ENCODE results near the gene ELFN1. TPM values are rescaled to one million over a fixed set of nuclear protein-coding genes. Genes with fewer than 3 reads are reported as not detected.

Gene ELFN1
- total and polyA plus RNA-seq, 10 of the 15 experiments (the other 5 are each of a cell fraction or from before 2014, with no cell fraction given), result 0.04 TPM; not detected in 9

DNA sequence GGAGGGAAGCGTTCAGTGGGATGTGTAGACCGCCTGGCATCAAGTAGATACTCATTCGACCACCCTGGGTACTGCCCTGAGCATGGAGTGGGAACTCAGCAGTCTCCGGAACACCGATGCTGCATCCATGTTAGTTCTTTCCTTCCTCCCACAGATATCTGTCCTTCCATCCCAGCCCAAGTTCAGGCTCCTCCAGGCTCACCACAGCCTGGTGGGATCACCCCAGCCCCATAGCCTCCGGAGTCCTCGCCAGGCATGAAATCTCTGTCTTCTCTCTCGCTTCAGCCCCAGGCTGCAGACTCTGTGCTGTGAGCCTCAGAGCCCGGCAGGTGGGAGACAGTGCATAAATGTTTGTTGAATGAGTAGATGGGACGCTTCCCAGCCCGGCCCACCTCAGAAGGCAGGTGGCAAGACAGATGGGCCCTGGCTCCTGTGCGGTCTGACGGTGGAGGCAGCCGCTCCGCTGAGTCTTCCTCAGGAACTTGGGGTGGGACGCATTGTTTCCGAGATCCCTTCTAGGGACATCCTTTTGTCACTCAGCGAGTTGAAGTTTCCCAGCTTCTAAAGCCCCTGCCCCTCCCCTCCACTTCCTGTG lies 42.9 kb downstream of the ELFN1 start:
- in situ Hi-C loops (cut with MboI) (no loop called here), intact Hi-C loops (cut with micrococcal nuclease; ENCODE audit: unreplicated experiment) (no loop called here)
- no TSS peak for BruUV-seq (replicated peaks)
- 46% methylated on average over 18 of the region's 18 CpGs for WGBS (ENCODE audit: insufficient coverage, insufficient replicate concordance, low lambda C conversion rate, missing lambda C conversion rate)
- SMC1A ChIA-PET (ENCODE audit: uncharacterized antibody, unreplicated experiment), result no interaction called here
- no peak for ATAC-seq
- Histone ChIP-seq H3K9me3 (replicated peaks; ENCODE audit: control insufficient read depth, insufficient read depth, low read length) (peaks cover 3% of the 10 kb centered on the region; the same call in 2 of the 3 replicates), H3K9ac (ENCODE audit: control insufficient read depth, insufficient read depth, low read length) (no peak overlapping the region), H3K4me3 (no peak overlapping the region), H3K27me3 (replicated peaks in 1 of 2; ENCODE audit: control insufficient read depth in 2 of 2, insufficient read depth in 2 of 2, low read length in 1 of 2) (no peaks in the 10 kb centered on the region), H3K27ac (ENCODE audit: control insufficient read depth, insufficient read depth) (no peak overlapping the region), H4K20me1 (ENCODE audit: control insufficient read depth, insufficient read depth) (no peaks in the 10 kb centered on the region), H3K4me2 (ENCODE audit: control insufficient read depth, insufficient read depth) (no peak overlapping the region), H2AFZ (ENCODE audit: control insufficient read depth, low read depth, low read length) (no peak overlapping the region), H3K36me3 (ENCODE audit: control insufficient read depth in 2 of 2, insufficient read depth in 2 of 2, low read length in 1 of 2) (no peaks in the 10 kb centered on the region), H3K4me1 (ENCODE audit: control insufficient read depth, insufficient read depth, low read length) (no peaks in the 10 kb centered on the region), H3K79me2 (ENCODE audit: control insufficient read depth, insufficient read depth, low read length) (no peaks in the 10 kb centered on the region)
- no peak for DNase-seq (ENCODE audit: low read depth, low spot score)
- FAIRE-seq, result no peak
- POLR2A ChIA-PET, result no interaction called here
- CTCF ChIA-PET, result no interaction called here
- RAD21 ChIA-PET (ENCODE audit: unreplicated experiment), result no interaction called here
- TF ChIP-seq, protein P1, sequence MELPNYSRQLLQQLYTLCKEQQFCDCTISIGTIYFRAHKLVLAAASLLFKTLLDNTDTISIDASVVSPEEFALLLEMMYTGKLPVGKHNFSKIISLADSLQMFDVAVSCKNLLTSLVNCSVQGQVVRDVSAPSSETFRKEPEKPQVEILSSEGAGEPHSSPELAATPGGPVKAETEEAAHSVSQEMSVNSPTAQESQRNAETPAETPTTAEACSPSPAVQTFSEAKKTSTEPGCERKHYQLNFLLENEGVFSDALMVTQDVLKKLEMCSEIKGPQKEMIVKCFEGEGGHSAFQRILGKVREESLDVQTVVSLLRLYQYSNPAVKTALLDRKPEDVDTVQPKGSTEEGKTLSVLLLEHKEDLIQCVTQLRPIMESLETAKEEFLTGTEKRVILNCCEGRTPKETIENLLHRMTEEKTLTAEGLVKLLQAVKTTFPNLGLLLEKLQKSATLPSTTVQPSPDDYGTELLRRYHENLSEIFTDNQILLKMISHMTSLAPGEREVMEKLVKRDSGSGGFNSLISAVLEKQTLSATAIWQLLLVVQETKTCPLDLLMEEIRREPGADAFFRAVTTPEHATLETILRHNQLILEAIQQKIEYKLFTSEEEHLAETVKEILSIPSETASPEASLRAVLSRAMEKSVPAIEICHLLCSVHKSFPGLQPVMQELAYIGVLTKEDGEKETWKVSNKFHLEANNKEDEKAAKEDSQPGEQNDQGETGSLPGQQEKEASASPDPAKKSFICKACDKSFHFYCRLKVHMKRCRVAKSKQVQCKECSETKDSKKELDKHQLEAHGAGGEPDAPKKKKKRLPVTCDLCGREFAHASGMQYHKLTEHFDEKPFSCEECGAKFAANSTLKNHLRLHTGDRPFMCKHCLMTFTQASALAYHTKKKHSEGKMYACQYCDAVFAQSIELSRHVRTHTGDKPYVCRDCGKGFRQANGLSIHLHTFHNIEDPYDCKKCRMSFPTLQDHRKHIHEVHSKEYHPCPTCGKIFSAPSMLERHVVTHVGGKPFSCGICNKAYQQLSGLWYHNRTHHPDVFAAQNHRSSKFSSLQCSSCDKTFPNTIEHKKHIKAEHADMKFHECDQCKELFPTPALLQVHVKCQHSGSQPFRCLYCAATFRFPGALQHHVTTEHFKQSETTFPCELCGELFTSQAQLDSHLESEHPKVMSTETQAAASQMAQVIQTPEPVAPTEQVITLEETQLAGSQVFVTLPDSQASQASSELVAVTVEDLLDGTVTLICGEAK (IDR thresholded peaks at IDR 0.05; ENCODE audit: borderline replicate concordance), result no peak
- TF ChIP-seq, protein P2, sequence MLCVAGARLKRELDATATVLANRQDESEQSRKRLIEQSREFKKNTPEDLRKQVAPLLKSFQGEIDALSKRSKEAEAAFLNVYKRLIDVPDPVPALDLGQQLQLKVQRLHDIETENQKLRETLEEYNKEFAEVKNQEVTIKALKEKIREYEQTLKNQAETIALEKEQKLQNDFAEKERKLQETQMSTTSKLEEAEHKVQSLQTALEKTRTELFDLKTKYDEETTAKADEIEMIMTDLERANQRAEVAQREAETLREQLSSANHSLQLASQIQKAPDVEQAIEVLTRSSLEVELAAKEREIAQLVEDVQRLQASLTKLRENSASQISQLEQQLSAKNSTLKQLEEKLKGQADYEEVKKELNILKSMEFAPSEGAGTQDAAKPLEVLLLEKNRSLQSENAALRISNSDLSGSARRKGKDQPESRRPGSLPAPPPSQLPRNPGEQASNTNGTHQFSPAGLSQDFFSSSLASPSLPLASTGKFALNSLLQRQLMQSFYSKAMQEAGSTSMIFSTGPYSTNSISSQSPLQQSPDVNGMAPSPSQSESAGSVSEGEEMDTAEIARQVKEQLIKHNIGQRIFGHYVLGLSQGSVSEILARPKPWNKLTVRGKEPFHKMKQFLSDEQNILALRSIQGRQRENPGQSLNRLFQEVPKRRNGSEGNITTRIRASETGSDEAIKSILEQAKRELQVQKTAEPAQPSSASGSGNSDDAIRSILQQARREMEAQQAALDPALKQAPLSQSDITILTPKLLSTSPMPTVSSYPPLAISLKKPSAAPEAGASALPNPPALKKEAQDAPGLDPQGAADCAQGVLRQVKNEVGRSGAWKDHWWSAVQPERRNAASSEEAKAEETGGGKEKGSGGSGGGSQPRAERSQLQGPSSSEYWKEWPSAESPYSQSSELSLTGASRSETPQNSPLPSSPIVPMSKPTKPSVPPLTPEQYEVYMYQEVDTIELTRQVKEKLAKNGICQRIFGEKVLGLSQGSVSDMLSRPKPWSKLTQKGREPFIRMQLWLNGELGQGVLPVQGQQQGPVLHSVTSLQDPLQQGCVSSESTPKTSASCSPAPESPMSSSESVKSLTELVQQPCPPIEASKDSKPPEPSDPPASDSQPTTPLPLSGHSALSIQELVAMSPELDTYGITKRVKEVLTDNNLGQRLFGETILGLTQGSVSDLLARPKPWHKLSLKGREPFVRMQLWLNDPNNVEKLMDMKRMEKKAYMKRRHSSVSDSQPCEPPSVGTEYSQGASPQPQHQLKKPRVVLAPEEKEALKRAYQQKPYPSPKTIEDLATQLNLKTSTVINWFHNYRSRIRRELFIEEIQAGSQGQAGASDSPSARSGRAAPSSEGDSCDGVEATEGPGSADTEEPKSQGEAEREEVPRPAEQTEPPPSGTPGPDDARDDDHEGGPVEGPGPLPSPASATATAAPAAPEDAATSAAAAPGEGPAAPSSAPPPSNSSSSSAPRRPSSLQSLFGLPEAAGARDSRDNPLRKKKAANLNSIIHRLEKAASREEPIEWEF (IDR thresholded peaks at IDR 0.05; ENCODE audit: insufficient replicate concordance, low read depth, low read length), result no peak
- no peak for TF ChIP-seq ZNF384 (IDR thresholded peaks at IDR 0.05; ENCODE audit: borderline replicate concordance, low read depth, low read length)
- TF ChIP-seq, protein P3, sequence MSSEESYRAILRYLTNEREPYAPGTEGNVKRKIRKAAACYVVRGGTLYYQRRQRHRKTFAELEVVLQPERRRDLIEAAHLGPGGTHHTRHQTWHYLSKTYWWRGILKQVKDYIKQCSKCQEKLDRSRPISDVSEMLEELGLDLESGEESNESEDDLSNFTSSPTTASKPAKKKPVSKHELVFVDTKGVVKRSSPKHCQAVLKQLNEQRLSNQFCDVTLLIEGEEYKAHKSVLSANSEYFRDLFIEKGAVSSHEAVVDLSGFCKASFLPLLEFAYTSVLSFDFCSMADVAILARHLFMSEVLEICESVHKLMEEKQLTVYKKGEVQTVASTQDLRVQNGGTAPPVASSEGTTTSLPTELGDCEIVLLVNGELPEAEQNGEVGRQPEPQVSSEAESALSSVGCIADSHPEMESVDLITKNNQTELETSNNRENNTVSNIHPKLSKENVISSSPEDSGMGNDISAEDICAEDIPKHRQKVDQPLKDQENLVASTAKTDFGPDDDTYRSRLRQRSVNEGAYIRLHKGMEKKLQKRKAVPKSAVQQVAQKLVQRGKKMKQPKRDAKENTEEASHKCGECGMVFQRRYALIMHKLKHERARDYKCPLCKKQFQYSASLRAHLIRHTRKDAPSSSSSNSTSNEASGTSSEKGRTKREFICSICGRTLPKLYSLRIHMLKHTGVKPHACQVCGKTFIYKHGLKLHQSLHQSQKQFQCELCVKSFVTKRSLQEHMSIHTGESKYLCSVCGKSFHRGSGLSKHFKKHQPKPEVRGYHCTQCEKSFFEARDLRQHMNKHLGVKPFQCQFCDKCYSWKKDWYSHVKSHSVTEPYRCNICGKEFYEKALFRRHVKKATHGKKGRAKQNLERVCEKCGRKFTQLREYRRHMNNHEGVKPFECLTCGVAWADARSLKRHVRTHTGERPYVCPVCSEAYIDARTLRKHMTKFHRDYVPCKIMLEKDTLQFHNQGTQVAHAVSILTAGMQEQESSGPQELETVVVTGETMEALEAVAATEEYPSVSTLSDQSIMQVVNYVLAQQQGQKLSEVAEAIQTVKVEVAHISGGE (CRISPR knock-in tag; IDR thresholded peaks at IDR 0.05), result no peak
- TF ChIP-seq, protein P4, sequence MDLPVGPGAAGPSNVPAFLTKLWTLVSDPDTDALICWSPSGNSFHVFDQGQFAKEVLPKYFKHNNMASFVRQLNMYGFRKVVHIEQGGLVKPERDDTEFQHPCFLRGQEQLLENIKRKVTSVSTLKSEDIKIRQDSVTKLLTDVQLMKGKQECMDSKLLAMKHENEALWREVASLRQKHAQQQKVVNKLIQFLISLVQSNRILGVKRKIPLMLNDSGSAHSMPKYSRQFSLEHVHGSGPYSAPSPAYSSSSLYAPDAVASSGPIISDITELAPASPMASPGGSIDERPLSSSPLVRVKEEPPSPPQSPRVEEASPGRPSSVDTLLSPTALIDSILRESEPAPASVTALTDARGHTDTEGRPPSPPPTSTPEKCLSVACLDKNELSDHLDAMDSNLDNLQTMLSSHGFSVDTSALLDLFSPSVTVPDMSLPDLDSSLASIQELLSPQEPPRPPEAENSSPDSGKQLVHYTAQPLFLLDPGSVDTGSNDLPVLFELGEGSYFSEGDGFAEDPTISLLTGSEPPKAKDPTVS (IDR thresholded peaks at IDR 0.05; ENCODE audit: low read depth, low read length), result no peak
- TF ChIP-seq MYC (IDR thresholded peaks at IDR 0.05; ENCODE audit: insufficient read depth, insufficient read length, insufficient replicate concordance, low read length, severe bottlenecking), result no peak
- no peak for TF ChIP-seq SMAD1 (IDR thresholded peaks at IDR 0.05; ENCODE audit: low read depth, partially characterized antibody)

All from GM12878 (cell line).